ENCODE data around the gene LRRC4C. TPM values are rescaled to one million over a fixed set of nuclear protein-coding genes. Genes with fewer than 3 reads are reported as not detected.

Gene LRRC4C
- 1 to 10 TPM; 2.7 to 2.8 TPM for total RNA-seq

GRCh38 chr11:41459465-41460401 is at the start of gene LRRC4C:
Gene LRRC4C (minus strand): TSS chr11:41459652.
- H3K27me3 ChIP-seq = peaks cover 5 to 11% of the 10 kb centered on the region in 2 donors

GRCh38 chr11:41508121-41508520 is 48.7 kb upstream of the LRRC4C start:
- Histone ChIP-seq H3K4me3 (no peak overlapping the region), H3K9me3 (no peaks in the 10 kb centered on the region), H3K36me3 (no peaks in the 10 kb centered on the region), H3K27me3 (no peaks in the 10 kb centered on the region), H3K4me1 (no peaks in the 10 kb centered on the region), H3K27ac (no peak overlapping the region)
- DNase-seq (ENCODE audit: low spot score) = no peak
- no peak for TF ChIP-seq CTCF (IDR thresholded peaks at IDR 0.05)

More at GRCh38 chr11:41459465-41460401, at the start of gene LRRC4C:
- Histone ChIP-seq H3K4me3 (no peak within 1 kb of the TSS), H3K9me3 (peaks cover 0 to 8% of the 10 kb centered on the region in 2 donors), H3K36me3 (no peaks in the 10 kb centered on the region), H3K4me1 (peaks cover 0 to 5% of the 10 kb centered on the region in 2 donors), H3K27ac (no peak within 1 kb of the TSS)
- TF ChIP-seq CTCF (IDR thresholded peaks at IDR 0.05) = no peak
- DNase-seq (ENCODE audit: low spot score) = no peak

- no peak for DNase-seq (ENCODE audit: low spot score)
- Histone ChIP-seq H3K27ac (no peak overlapping the region), H3K4me1 (no peaks in the 10 kb centered on the region), H3K4me3 (no peak overlapping the region), H3K27me3 (no peaks in the 10 kb centered on the region), H3K36me3 (no peaks in the 10 kb centered on the region), H3K9me3 (no peaks in the 10 kb centered on the region)
- TF ChIP-seq CTCF (IDR thresholded peaks at IDR 0.05) = no peak
Measured at GRCh38 chr11:41499429-41499828, 40.0 kb upstream of the LRRC4C start.

GRCh38 chr11:41498726-41499125 is 39.3 kb upstream of the LRRC4C start:
- Histone ChIP-seq H3K4me3 (no peak overlapping the region), H3K27me3 (no peaks in the 10 kb centered on the region)
- TF ChIP-seq CTCF (IDR thresholded peaks at IDR 0.05) = no peak

GRCh38 chr11:41497974-41498373 is 38.5 kb upstream of the LRRC4C start:
- no peaks in the 10 kb centered on the region for H3K36me3 ChIP-seq
- no peaks in the 10 kb centered on the region for H3K27me3 ChIP-seq
- no peak for DNase-seq (ENCODE audit: low spot score)
- no peaks in the 10 kb centered on the region for H3K9me3 ChIP-seq
- H3K4me1 ChIP-seq = no peaks in the 10 kb centered on the region
- no peak overlapping the region for H3K27ac ChIP-seq
- H3K4me3 ChIP-seq = no peak overlapping the region
- no peak for TF ChIP-seq CTCF (IDR thresholded peaks at IDR 0.05)

More at GRCh38 chr11:41498726-41499125, 39.3 kb upstream of the LRRC4C start:
- Histone ChIP-seq H3K36me3 (no peaks in the 10 kb centered on the region), H3K27ac (no peak overlapping the region), H3K4me1 (no peaks in the 10 kb centered on the region), H3K9me3 (no peaks in the 10 kb centered on the region)
- no peak for DNase-seq (ENCODE audit: low spot score)

Data from right atrium auricular region (tissue), 2 donors.